ENCODE measurements around the gene EYS. TPM values are rescaled to one million over a fixed set of nuclear protein-coding genes. Genes with fewer than 3 reads are reported as not detected.
A peak's percentile ranks its signal among the peaks of the same experiment; 100 is the strongest.

EYS gene
- polyA plus RNA-seq, 1 experiment = not detected

- no peak for TF ChIP-seq CTCF (IDR thresholded peaks at IDR 0.05; ENCODE audit: low read depth, low read length)
- DNase-seq (ENCODE audit: low read depth, low spot score) = no peak
- Histone ChIP-seq H3K9me3 (ENCODE audit: control insufficient read depth, insufficient read depth, low read length) (no peaks in the 10 kb centered on the region), H3K27me3 (ENCODE audit: control insufficient read depth, insufficient read depth, low read length) (peaks cover 5% of the 10 kb centered on the region), H3K4me3 (ENCODE audit: low read depth, low read length) (no peak overlapping the region), H3K27ac (ENCODE audit: low read depth, low read length) (no peak overlapping the region)
- POLR2A ChIA-PET = no interaction called here
- CTCF ChIA-PET = no interaction called here
Measured at GRCh38 chr6:63745784-63746183, 1961.2 kb downstream of the EYS start.

GRCh38 chr6:63744810-63745209 is 1962.2 kb downstream of the EYS start:
- Histone ChIP-seq H3K9me3 (ENCODE audit: control insufficient read depth, insufficient read depth, low read length) (no peaks in the 10 kb centered on the region), H3K4me3 (ENCODE audit: low read depth, low read length) (no peak overlapping the region), H3K27ac (ENCODE audit: low read depth, low read length) (no peak overlapping the region), H3K27me3 (ENCODE audit: control insufficient read depth, insufficient read depth, low read length) (peaks cover 5% of the 10 kb centered on the region)
- DNase-seq (ENCODE audit: low read depth, low spot score) = no peak
- ChIA-PET CTCF (interaction anchor here (1.1 kb wide), 1 partner anchor 171 kb away, joined by 4 read pairs; no protein-coding TSS in a partner anchor), POLR2A (no interaction called here)
- TF ChIP-seq CTCF (IDR thresholded peaks at IDR 0.05; ENCODE audit: low read depth, low read length) = no peak

- DNase-seq (ENCODE audit: low read depth, low spot score) = no peak
- Histone ChIP-seq H3K9me3 (ENCODE audit: control insufficient read depth, insufficient read depth, low read length) (no peaks in the 10 kb centered on the region), H3K4me3 (ENCODE audit: low read depth, low read length) (no peak overlapping the region), H3K27me3 (ENCODE audit: control insufficient read depth, insufficient read depth, low read length) (peaks cover 5% of the 10 kb centered on the region), H3K27ac (ENCODE audit: low read depth, low read length) (no peak overlapping the region)
- TF ChIP-seq CTCF (IDR thresholded peaks at IDR 0.05; ENCODE audit: low read depth, low read length) = no peak
- CTCF ChIA-PET = no interaction called here
- POLR2A ChIA-PET = no interaction called here
Measured at GRCh38 chr6:63743691-63744090, 1963.3 kb downstream of the EYS start.

GRCh38 chr6:63742060-63742459 is 1965.0 kb downstream of the EYS start:
- H3K27me3 ChIP-seq (ENCODE audit: control insufficient read depth, insufficient read depth, low read length) = peaks cover 5% of the 10 kb centered on the region
- POLR2A ChIA-PET = no interaction called here
- H3K9me3 ChIP-seq (ENCODE audit: control insufficient read depth, insufficient read depth, low read length) = no peaks in the 10 kb centered on the region
- no peak overlapping the region for H3K4me3 ChIP-seq (ENCODE audit: low read depth, low read length)
- H3K27ac ChIP-seq (ENCODE audit: low read depth, low read length) = no peak overlapping the region
- DNase-seq (ENCODE audit: low read depth, low spot score) = no peak
- TF ChIP-seq CTCF (IDR thresholded peaks at IDR 0.05; ENCODE audit: low read depth, low read length) = no peak
- CTCF ChIA-PET = interaction anchor here (0.5 to 1.3 kb wide), 2 partner anchors 23 to 257 kb away, joined by 3 read pairs; no protein-coding TSS in a partner anchor

GRCh38 chr6:63740709-63741108 is 1966.3 kb downstream of the EYS start:
- Histone ChIP-seq H3K9me3 (ENCODE audit: control insufficient read depth, insufficient read depth, low read length) (no peaks in the 10 kb centered on the region), H3K27me3 (ENCODE audit: control insufficient read depth, insufficient read depth, low read length) (peaks cover 5% of the 10 kb centered on the region), H3K4me3 (ENCODE audit: low read depth, low read length) (no peak overlapping the region), H3K27ac (ENCODE audit: low read depth, low read length) (no peak overlapping the region)
- ChIA-PET CTCF (interaction anchor here (0.8 kb wide), 1 partner anchor 167 kb away, joined by 3 read pairs; no protein-coding TSS in a partner anchor), POLR2A (no interaction called here)
- no peak for TF ChIP-seq CTCF (IDR thresholded peaks at IDR 0.05; ENCODE audit: low read depth, low read length)
- peak; percentile 20 for DNase-seq (ENCODE audit: low read depth, low spot score)

Measured in AG04450 (cell line).